ENCODE measurements around the gene LONRF3.

DNA sequence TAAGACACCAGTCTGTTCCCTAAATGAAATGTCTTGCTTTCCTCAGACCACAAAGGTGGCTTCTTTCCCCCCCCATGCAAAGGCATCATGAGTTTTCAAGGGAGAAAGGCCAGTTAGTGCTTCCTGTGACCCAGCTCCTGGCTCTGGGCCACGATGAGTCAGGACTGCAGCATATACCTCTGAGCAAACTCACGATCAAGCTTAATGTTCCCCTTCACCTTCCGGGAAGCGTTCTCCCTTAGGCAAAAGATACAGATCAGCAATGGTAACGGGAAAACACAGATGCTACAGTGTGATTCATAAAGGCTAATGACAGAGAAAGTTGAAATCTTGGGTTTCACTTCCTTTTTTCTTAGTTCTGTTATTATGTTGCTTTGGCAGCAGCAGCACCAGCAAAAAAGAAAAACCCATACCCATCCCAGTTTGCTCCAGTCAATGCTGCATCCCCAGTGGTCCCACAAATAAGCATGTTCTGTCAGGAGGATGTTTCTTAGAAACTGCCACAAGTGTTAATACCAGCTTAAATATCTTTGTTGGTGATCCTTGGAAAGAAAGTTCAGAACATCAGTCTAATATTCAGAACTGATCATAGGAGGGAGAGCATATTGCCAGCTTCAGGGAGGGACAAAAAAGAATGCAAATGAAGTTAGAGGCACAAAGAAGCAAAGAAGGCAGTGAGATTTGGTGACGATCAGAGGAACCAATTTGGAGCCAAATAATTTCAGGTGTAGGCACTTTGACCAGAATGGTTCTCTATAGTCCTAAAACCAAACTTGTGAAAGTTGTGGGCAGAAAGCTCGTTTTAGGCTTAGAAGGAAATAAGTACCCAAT, 41.2 kb downstream of the LONRF3 start:
- TF ChIP-seq POLR2A (IDR thresholded peaks at IDR 0.05) (no peak), CTCF (IDR thresholded peaks at IDR 0.05) (no peak)

All from adrenal gland (tissue), 5 donors.